ENCODE measurements around the gene MRTFA. TPM values are rescaled to one million over a fixed set of nuclear protein-coding genes. Genes with fewer than 3 reads are reported as not detected.

Gene MRTFA
- total RNA-seq, 3 donors from 2014 or later (not counting 1 experiment from before 2014, with no cell fraction given): 81.8 to 91.9 (median 83.5) TPM

- ATAC-seq: no peak
These were observed 153.6 kb downstream of the MRTFA start for GRCh38 chr22:40482886-40483285.

GRCh38 chr22:40482391-40482790, 154.1 kb downstream of the MRTFA start:
- Histone ChIP-seq H3K36me3 (ENCODE audit: control insufficient read depth, insufficient read depth, low read length) (peaks cover 2% of the 10 kb centered on the region), H3K4me3 (ENCODE audit: low read length) (no peak overlapping the region), H3K4me1 (ENCODE audit: control insufficient read depth, insufficient read depth, low read length) (no peaks in the 10 kb centered on the region), H3K27ac (ENCODE audit: low read length) (no peak overlapping the region), H3K9me3 (ENCODE audit: control insufficient read depth, insufficient read depth, low read length) (no peaks in the 10 kb centered on the region), H3K27me3 (ENCODE audit: control insufficient read depth, insufficient read depth, low read length) (no peaks in the 10 kb centered on the region)
- DNase-seq (no peak), ATAC-seq (no peak)
- H3K9me3 Mint-ChIP-seq: no peaks in the 10 kb centered on the region
- no peak overlapping the region for H3K27ac Mint-ChIP-seq
- no peaks in the 10 kb centered on the region for H3K27me3 Mint-ChIP-seq (ENCODE audit: low read depth in 2 of 2)
- H3K4me1 Mint-ChIP-seq: peaks cover 22 to 35% of the 10 kb centered on the region in 2 donors
- intact Hi-C loops (cut with micrococcal nuclease): no loop called here
- TF ChIP-seq CTCF (IDR thresholded peaks at IDR 0.05): no peak
- H3K4me3 Mint-ChIP-seq: no peak overlapping the region
- H3K36me3 Mint-ChIP-seq: no peaks in the 10 kb centered on the region

More at GRCh38 chr22:40482886-40483285, 153.6 kb downstream of the MRTFA start:
- Histone ChIP-seq H3K36me3 (ENCODE audit: control insufficient read depth, insufficient read depth, low read length) (peaks cover 2% of the 10 kb centered on the region), H3K9me3 (ENCODE audit: control insufficient read depth, insufficient read depth, low read length) (no peaks in the 10 kb centered on the region), H3K4me3 (ENCODE audit: low read length) (no peak overlapping the region), H3K27me3 (ENCODE audit: control insufficient read depth, insufficient read depth, low read length) (no peaks in the 10 kb centered on the region), H3K27ac (ENCODE audit: low read length) (no peak overlapping the region), H3K4me1 (ENCODE audit: control insufficient read depth, insufficient read depth, low read length) (no peaks in the 10 kb centered on the region)
- no peaks in the 10 kb centered on the region for H3K27me3 Mint-ChIP-seq (ENCODE audit: low read depth in 2 of 2)
- no peak for TF ChIP-seq CTCF (IDR thresholded peaks at IDR 0.05)
- WGBS (ENCODE audit: insufficient coverage): 99% methylated on average over 5 of the region's 5 CpGs
- H3K4me3 Mint-ChIP-seq: no peak overlapping the region
- no peaks in the 10 kb centered on the region for H3K9me3 Mint-ChIP-seq
- intact Hi-C loops (cut with micrococcal nuclease): no loop called here
- H3K4me1 Mint-ChIP-seq: peaks cover 27 to 30% of the 10 kb centered on the region in 2 donors
- no peak overlapping the region for H3K27ac Mint-ChIP-seq
- no peaks in the 10 kb centered on the region for H3K36me3 Mint-ChIP-seq
- no peak for DNase-seq

DNA sequence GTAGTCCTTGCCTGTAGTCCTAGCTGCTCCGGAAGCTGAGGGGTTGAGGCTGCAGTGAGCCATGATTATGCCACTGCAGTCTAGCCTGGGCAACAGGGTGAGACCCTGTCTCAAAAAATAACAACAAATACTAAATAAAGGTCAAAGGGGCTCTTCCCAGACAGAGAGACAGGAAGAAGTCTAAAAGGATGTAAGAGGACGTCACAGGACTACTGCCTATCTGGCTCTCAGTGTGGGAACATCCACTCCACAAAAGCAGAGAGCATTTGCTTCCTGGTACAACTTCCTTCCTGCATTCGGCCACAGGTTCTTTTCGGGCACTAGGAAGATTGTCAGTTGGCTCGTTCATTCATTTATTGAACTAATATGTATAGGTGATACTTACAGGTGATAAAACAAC, 155.5 kb downstream of the MRTFA start:
- Mint-ChIP-seq H3K4me1 (peaks cover 13 to 35% of the 10 kb centered on the region in 2 donors), H3K36me3 (no peaks in the 10 kb centered on the region), H3K9me3 (no peaks in the 10 kb centered on the region), H3K27me3 (ENCODE audit: low read depth in 2 of 2) (no peaks in the 10 kb centered on the region), H3K27ac (no peak overlapping the region), H3K4me3 (no peak overlapping the region)
- intact Hi-C loops (cut with micrococcal nuclease): no loop called here
- Histone ChIP-seq H3K4me3 (ENCODE audit: low read length) (no peak overlapping the region), H3K4me1 (ENCODE audit: control insufficient read depth, insufficient read depth, low read length) (no peaks in the 10 kb centered on the region), H3K36me3 (ENCODE audit: control insufficient read depth, insufficient read depth, low read length) (peaks cover 2% of the 10 kb centered on the region), H3K9me3 (ENCODE audit: control insufficient read depth, insufficient read depth, low read length) (no peaks in the 10 kb centered on the region), H3K27ac (ENCODE audit: low read length) (no peak overlapping the region), H3K27me3 (ENCODE audit: control insufficient read depth, insufficient read depth, low read length) (no peaks in the 10 kb centered on the region)
- DNase-seq: no peak
- TF ChIP-seq CTCF (IDR thresholded peaks at IDR 0.05): no peak
- no peak for ATAC-seq
- WGBS (ENCODE audit: insufficient coverage): 82% methylated on average over 3 of the region's 5 CpGs

GRCh38 chr22:40479887-40480538, 156.5 kb downstream of the MRTFA start:
- no CpG with 5 or more reads among the region's 2 CpGs for WGBS (ENCODE audit: insufficient coverage)
- no peak for TF ChIP-seq CTCF (IDR thresholded peaks at IDR 0.05)
- no peak overlapping the region for H3K27ac Mint-ChIP-seq

More at GRCh38 chr22:40479887-40480538, 156.5 kb downstream of the MRTFA start:
- H3K9me3 Mint-ChIP-seq: no peaks in the 10 kb centered on the region
- DNase-seq: no peak
- peaks cover 13 to 26% of the 10 kb centered on the region in 2 donors for H3K4me1 Mint-ChIP-seq
- ATAC-seq: no peak
- no peaks in the 10 kb centered on the region for H3K27me3 Mint-ChIP-seq (ENCODE audit: low read depth in 2 of 2)
- Histone ChIP-seq H3K27ac (ENCODE audit: low read length) (no peak overlapping the region), H3K4me3 (ENCODE audit: low read length) (no peak overlapping the region), H3K4me1 (ENCODE audit: control insufficient read depth, insufficient read depth, low read length) (no peaks in the 10 kb centered on the region), H3K27me3 (ENCODE audit: control insufficient read depth, insufficient read depth, low read length) (no peaks in the 10 kb centered on the region), H3K36me3 (ENCODE audit: control insufficient read depth, insufficient read depth, low read length) (peaks cover 2% of the 10 kb centered on the region), H3K9me3 (ENCODE audit: control insufficient read depth, insufficient read depth, low read length) (no peaks in the 10 kb centered on the region)
- intact Hi-C loops (cut with micrococcal nuclease): no loop called here
- H3K4me3 Mint-ChIP-seq: no peak overlapping the region
- no peaks in the 10 kb centered on the region for H3K36me3 Mint-ChIP-seq
